Colonic mucosa (tissue), 4 donors: Measurements from ENCODE around the gene AVPR2. TPM values are rescaled to one million over a fixed set of nuclear protein-coding genes. Genes with fewer than 3 reads are reported as not detected.

Experiments
- DNase-seq: peaks from one replicate; pipeline ENCODE4 v3.0.0-alpha.2; 2020
- H3K27ac ChIP-seq: fragments of 200-600 bp; one replicate; pipeline ENCODE4 v1.8.0; 2021
- H3K27me3 ChIP-seq: fragments of 200-600 bp; one replicate; pipeline ENCODE4 v1.8.0; 2021
- H3K36me3 ChIP-seq: fragments of 200-600 bp; one replicate; pipeline ENCODE4 v1.8.0; 2021
- H3K4me1 ChIP-seq: fragments of 200-600 bp; one replicate; pipeline ENCODE4 v1.8.0; 2021; ENCODE audit warnings: mild to moderate bottlenecking
- H3K4me3 ChIP-seq: fragments of 200-600 bp; one replicate; pipeline ENCODE4 v1.8.0; 2021
- H3K9ac ChIP-seq, 2 donors: one replicate each; pipeline ENCODE4 v1.7.0; 2013; ENCODE audit warnings: control low read depth in 2 of 2, low read depth in 2 of 2, low read length in 2 of 2
- H3K9me3 ChIP-seq: fragments of 200-600 bp; one replicate; pipeline ENCODE4 v1.8.0; 2021
- intact Hi-C: fragments of 100-400 bp; cut with DNase I; formaldehyde crosslinking; loops from one replicate; pipeline ENCODE4 v1.14.1; 2022
- total RNA-seq, 2 donors: library from RNA; stranded (reverse); fragmentation: NEBNext Ultra II Directional in 1 of 2; extraction: Animal tissue kit (Norgen Biotek cat#: 25700) in 1 of 2; gene quantifications; one replicate each; pipeline ENCODE4 v1.2.1, GENCODE V29; 2021
- TF ChIP-seq, protein P1 (sequence below): fragments of 200-600 bp; IDR thresholded peaks from one replicate; pipeline ENCODE4 v1.8.0; 2022; ENCODE audit warnings: antibody characterized with exemption, mild to moderate bottlenecking
- donor health status: healthy.
- donor health status: DM: no; HTN: no; CAD: no.
- donor health status: DM: no; HTN: no; CAD: no.

Gene AVPR2
- total RNA-seq, 2 donors from 2014 or later, result 0.24 TPM; not detected in 1

DNA sequence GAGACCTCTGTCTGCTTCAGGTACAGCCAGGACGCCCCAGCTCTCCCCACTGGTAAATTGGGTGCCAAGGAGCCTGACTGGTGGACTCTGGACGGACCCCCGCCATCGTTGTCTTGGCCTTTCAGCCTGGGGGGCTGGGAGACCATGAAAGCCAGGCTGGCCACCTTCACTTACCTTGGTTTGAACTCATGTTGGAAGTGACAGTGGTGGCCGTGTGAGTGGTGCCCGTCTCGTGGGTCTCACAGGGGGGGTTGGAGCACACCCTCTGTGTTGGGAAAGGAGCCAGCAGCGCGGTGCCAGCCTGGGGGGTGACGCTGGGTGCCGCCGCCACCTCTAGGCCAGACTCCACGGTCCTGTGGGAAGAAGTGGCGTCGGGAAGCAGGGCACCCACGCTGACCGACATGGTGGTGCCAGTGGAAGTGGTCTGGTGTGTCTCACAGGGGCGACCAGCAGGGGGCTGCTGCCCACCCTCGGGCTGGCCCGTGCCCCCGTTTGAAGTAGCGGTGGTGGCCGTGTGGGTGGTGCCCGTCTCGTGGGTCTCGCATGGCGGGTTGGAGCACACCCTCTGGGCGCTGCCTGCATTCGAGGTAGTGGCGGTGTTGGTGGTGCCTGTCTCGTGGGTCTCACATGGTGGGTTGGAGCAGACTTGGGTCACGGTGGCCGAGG lies 49.6 kb downstream of the AVPR2 start:
- H3K27ac ChIP-seq, result no peak overlapping the region
- no peak overlapping the region for H3K9ac ChIP-seq
- intact Hi-C loops, result loop anchor here (5.0 to 10.0 kb wide), 2 partner anchors 192 to 409 kb away; partner anchors contain the start of gene PLXNB3
- no peak overlapping the region for H3K4me3 ChIP-seq
- peaks cover 13% of the 10 kb centered on the region for H3K36me3 ChIP-seq
- DNase-seq, result no peak
- no peaks in the 10 kb centered on the region for H3K4me1 ChIP-seq
- H3K27me3 ChIP-seq, result no peaks in the 10 kb centered on the region
- TF ChIP-seq, protein P1, sequence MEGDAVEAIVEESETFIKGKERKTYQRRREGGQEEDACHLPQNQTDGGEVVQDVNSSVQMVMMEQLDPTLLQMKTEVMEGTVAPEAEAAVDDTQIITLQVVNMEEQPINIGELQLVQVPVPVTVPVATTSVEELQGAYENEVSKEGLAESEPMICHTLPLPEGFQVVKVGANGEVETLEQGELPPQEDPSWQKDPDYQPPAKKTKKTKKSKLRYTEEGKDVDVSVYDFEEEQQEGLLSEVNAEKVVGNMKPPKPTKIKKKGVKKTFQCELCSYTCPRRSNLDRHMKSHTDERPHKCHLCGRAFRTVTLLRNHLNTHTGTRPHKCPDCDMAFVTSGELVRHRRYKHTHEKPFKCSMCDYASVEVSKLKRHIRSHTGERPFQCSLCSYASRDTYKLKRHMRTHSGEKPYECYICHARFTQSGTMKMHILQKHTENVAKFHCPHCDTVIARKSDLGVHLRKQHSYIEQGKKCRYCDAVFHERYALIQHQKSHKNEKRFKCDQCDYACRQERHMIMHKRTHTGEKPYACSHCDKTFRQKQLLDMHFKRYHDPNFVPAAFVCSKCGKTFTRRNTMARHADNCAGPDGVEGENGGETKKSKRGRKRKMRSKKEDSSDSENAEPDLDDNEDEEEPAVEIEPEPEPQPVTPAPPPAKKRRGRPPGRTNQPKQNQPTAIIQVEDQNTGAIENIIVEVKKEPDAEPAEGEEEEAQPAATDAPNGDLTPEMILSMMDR, result no peak
- no peaks in the 10 kb centered on the region for H3K9me3 ChIP-seq

DNA sequence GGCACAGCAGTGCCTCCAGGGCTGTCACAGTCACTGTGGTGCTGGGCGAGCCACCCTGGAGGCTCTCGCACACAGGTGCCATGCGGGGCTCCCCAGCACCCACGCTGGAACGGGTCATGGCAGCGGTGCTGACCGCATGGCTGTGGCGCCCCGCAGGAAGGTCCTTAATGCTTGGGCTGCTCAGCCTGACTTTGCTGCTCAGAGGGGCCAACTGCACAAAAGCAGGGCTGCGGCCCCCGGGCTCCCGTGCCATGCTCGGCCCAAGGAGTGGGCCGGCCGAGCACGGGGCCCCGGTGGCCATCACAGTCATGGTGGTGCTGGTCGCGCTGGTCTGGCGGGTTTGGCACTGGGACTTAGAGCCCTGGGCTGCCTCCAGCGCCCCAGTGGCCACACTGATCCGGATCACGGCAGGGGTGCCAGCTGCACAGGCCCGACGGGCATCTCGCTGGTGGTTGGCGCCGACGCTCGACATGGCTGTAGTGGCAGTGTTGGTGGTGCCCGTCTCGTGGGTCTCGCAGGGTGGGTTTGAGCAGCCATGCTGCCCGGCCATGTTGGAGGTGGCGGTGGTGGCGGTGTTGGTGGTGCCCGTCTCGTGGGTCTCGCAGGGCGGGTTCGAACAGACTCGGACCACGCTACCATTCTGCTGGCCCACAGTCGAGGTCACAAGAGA lies 50.2 kb downstream of the AVPR2 start:
- TF ChIP-seq, protein P1, result no peak
- no peaks in the 10 kb centered on the region for H3K27me3 ChIP-seq
- DNase-seq, result no peak
- H3K9me3 ChIP-seq, result no peaks in the 10 kb centered on the region
- intact Hi-C loops, result loop anchor here (5.0 to 10.0 kb wide), 2 partner anchors 192 to 410 kb away; partner anchors contain the start of gene PLXNB3
- no peak overlapping the region for H3K9ac ChIP-seq
- H3K4me1 ChIP-seq, result no peaks in the 10 kb centered on the region
- H3K4me3 ChIP-seq, result no peak overlapping the region
- peaks cover 16% of the 10 kb centered on the region for H3K36me3 ChIP-seq
- H3K27ac ChIP-seq, result no peak overlapping the region

DNA sequence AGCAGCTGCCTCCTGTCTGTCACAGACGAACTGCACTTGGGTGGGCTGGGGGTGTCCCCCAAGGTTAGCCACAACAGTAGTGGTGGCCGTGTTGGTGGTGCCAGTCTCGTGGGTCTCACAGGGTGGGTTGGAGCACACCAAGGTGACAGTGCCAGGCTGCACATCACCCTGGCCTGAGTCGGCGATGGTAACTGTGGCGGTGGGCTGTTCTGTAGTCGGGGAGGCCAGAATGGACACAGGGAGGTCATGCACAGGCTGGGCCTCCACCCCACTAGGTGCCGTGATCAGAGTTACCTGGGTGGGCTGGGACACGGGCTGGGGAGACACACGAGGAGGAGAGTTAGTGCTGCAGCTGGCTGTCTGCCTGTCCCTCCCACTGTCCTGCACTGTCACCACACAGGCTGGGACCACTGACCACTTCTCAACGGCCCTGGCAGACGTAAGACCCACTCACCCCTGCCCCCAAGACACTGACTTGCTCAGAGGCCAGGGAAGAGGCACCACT lies 50.8 kb downstream of the AVPR2 start:
- H3K36me3 ChIP-seq, result peaks cover 21% of the 10 kb centered on the region
- no peak overlapping the region for H3K4me3 ChIP-seq
- TF ChIP-seq, protein P1, result no peak
- no peaks in the 10 kb centered on the region for H3K27me3 ChIP-seq
- no peak for DNase-seq
- intact Hi-C loops, result loop anchor here (10.0 kb wide), 1 partner anchor 410 kb away; no protein-coding TSS in a partner anchor
- no peak overlapping the region for H3K9ac ChIP-seq
- H3K4me1 ChIP-seq, result no peaks in the 10 kb centered on the region
- H3K9me3 ChIP-seq, result no peaks in the 10 kb centered on the region
- no peak overlapping the region for H3K27ac ChIP-seq

DNA sequence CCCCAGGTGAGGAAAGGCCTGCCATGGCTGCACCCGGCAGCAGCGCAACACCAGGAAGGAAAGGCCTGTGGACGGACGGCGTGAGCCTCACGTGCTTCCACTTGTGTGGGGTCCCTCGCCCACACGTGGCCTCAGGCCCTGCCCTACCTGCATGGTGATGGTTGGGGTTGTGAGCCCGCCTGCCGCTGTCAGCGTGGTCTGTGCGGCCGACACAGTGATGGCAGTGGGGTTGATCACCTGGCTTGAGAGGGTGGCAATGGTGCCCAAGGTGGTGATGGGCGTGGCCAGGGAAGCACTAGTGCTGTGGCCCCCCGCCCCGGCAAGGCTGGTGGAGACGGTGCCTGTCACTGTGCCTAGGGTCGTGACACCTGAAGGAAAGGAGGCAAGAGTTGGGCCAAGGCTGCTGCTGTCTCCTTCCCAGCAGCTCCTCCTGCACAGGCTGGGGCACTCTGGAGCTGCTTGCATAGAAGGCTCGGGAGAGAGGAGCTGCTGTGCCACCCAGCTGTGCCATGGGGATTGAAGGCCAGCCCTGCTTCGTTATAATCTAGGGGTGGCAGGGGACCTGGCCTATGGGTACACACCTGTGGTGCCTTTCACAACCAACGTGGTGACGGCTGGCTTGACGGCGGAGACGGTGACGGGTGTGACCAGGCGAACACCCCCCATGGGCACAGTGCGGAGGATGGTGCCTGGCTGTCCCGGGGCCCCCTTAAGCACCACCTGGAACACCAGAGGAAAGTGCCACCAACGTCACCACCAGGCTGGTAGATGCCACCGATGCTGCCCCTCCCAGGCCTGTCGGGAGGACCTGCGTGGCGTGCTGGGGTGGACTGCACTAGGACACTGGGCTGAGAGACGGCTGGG lies 51.8 kb downstream of the AVPR2 start:
- Histone ChIP-seq H3K27me3 (no peaks in the 10 kb centered on the region), H3K4me3 (no peak overlapping the region), H3K9ac (no peak overlapping the region), H3K9me3 (no peaks in the 10 kb centered on the region), H3K27ac (no peak overlapping the region), H3K36me3 (peaks cover 21% of the 10 kb centered on the region), H3K4me1 (no peaks in the 10 kb centered on the region)
- intact Hi-C loops, result loop anchor here (10.0 kb wide), 1 partner anchor 411 kb away; no protein-coding TSS in a partner anchor
- TF ChIP-seq, protein P1, result no peak
- DNase-seq, result no peak

Other genes with a start within 250 kb of the AVPR2 start
- 10 to 100 TPM in 1 of 2 donors, 1 to 10 TPM in 1; 1.9 to 11.1 TPM for gene PNCK, start 230.9 kb upstream of the AVPR2 start, total RNA-seq
- gene SLC6A8, start 216.7 kb upstream of the AVPR2 start, total RNA-seq, result 100 to 1,000 TPM; 197 to 435 TPM
- 100 to 1,000 TPM; 217 to 295 TPM for gene BCAP31, start 180.3 kb upstream of the AVPR2 start, total RNA-seq
- gene ABCD1, start 179.8 kb upstream of the AVPR2 start, total RNA-seq, result 10 to 100 TPM; 12.7 to 16.8 TPM
- 1 to 10 TPM in 1 of 2 donors, under 1 TPM in 1; 0.57 to 3.7 TPM for gene PLXNB3, start 140.4 kb upstream of the AVPR2 start, total RNA-seq
- gene SRPK3, start 123.6 kb upstream of the AVPR2 start, total RNA-seq, result 1 to 10 TPM in 1 of 2 donors, under 1 TPM in 1; 0.64 to 2.3 TPM
- 10 to 100 TPM; 80.6 to 92.6 TPM for gene IDH3G, start 110.3 kb upstream of the AVPR2 start, total RNA-seq
- 100 to 1,000 TPM; 253 to 377 TPM for gene SSR4, start 110.0 kb upstream of the AVPR2 start, total RNA-seq
- gene PDZD4, start 74.1 kb upstream of the AVPR2 start, total RNA-seq, result 1 to 10 TPM; 1.5 to 3.2 TPM
- gene L1CAM, start 18.5 kb upstream of the AVPR2 start, total RNA-seq, result 1 to 10 TPM; 4.3 to 8.8 TPM
- 10 to 100 TPM; 19.9 to 30.0 TPM for gene ARHGAP4, start 21.6 kb downstream of the AVPR2 start, total RNA-seq
- gene NAA10, start 30.4 kb downstream of the AVPR2 start, total RNA-seq, result 100 to 1,000 TPM in 1 of 2 donors, 10 to 100 TPM in 1; 55.9 to 115 TPM
- gene RENBP, start 40.0 kb downstream of the AVPR2 start, total RNA-seq, result 1 to 10 TPM; 3.3 to 5.0 TPM
- gene HCFC1, start 67.1 kb downstream of the AVPR2 start, total RNA-seq, result 10 to 100 TPM; 36.6 to 80.5 TPM
- gene TMEM187, start 68.1 kb downstream of the AVPR2 start, total RNA-seq, result 10 to 100 TPM in 1 of 2 donors, 1 to 10 TPM in 1; 8.7 to 19.2 TPM
- 100 to 1,000 TPM in 1 of 2 donors, 10 to 100 TPM in 1; 66.7 to 148 TPM for gene IRAK1, start 115.2 kb downstream of the AVPR2 start, total RNA-seq
- 10 to 100 TPM; 28.3 to 29.7 TPM for gene MECP2, start 193.0 kb downstream of the AVPR2 start, total RNA-seq
- gene OPN1LW, start 239.6 kb downstream of the AVPR2 start, total RNA-seq, result not detected